Measurements from ENCODE around the gene SHC4.
"Not testable (repeated sequence)": the region's sequence is repeated elsewhere in the genome, so short reads cannot be mapped to it uniquely, and the experiment has no call there.

Gene SHC4

GRCh38 chr15:48877630-48878595, 85.8 kb downstream of the SHC4 start, which contains the start of gene EID1:
TSS of gene EID1 (plus strand) at chr15:48878134. CDS start at chr15:48878177, 43 bp downstream.
- peak; percentile 97 for DNase-seq

GRCh38 chr15:48876057-48876456, 87.7 kb downstream of the SHC4 start:
- no peak for DNase-seq

- no peak for DNase-seq
Observed at GRCh38 chr15:48875241-48875960, 88.3 kb downstream of the SHC4 start.

- no peak for DNase-seq
Observed at GRCh38 chr15:48872632-48873031, 91.1 kb downstream of the SHC4 start.

GRCh38 chr15:48871542-48871941, 92.2 kb downstream of the SHC4 start:
- DNase-seq: no peak

- DNase-seq: no peak
Observed at GRCh38 chr15:48869966-48870365, 93.8 kb downstream of the SHC4 start.

- no peak for DNase-seq
Observed at GRCh38 chr15:48868536-48868935, 95.2 kb downstream of the SHC4 start.

- DNase-seq: no peak
Observed at GRCh38 chr15:48868023-48868422, 95.7 kb downstream of the SHC4 start.

GRCh38 chr15:48866141-48866563, 97.6 kb downstream of the SHC4 start:
- no peak for DNase-seq

- no peak for DNase-seq
Observed at GRCh38 chr15:48865370-48866079, 98.2 kb downstream of the SHC4 start.

GRCh38 chr15:48862705-48863104, 101.0 kb downstream of the SHC4 start:
- DNase-seq: no peak

- DNase-seq: peak; percentile 49
Observed at GRCh38 chr15:48861813-48862431, 101.8 kb downstream of the SHC4 start.

GRCh38 chr15:48859426-48859825, 104.3 kb downstream of the SHC4 start:
- DNase-seq: no peak

- DNase-seq: no peak
Observed at GRCh38 chr15:48858401-48858800, 105.3 kb downstream of the SHC4 start.

GRCh38 chr15:48856942-48857341, 106.8 kb downstream of the SHC4 start:
- no peak for DNase-seq

GRCh38 chr15:48855501-48856440, 107.9 kb downstream of the SHC4 start:
- DNase-seq: peak; percentile 31

- not testable (repeated sequence) for DNase-seq
Observed at GRCh38 chr15:48854434-48854833, 109.3 kb downstream of the SHC4 start.

GRCh38 chr15:48851956-48852355, 111.8 kb downstream of the SHC4 start:
- no peak for DNase-seq

GRCh38 chr15:48850648-48851047, 113.1 kb downstream of the SHC4 start:
- no peak for DNase-seq

GRCh38 chr15:48845123-48845522, 118.6 kb downstream of the SHC4 start:
- DNase-seq: no peak

GRCh38 chr15:48842501-48842900, 121.2 kb downstream of the SHC4 start:
- DNase-seq: no peak
